HepG2 (cell line): ENCODE results near the gene MCM3. TPM values are rescaled to one million over a fixed set of nuclear protein-coding genes. Genes with fewer than 3 reads are reported as not detected.

ENCODE experiments used
- ATF4 ChIP-seq, 2 experiments: fragments of 450-650 bp in 1 of 2; sonication (generic) in 1 of 2; formaldehyde crosslinking; IDR thresholded peaks; 2 replicates each; pipeline versions ENCODE4 v1.5.0 to v1.8.0; 2020 to 2022; ENCODE audit warnings: mild to moderate bottlenecking in 1 of 2, missing genetic modification reagents in 1 of 2
- CBX1 ChIP-seq: IDR thresholded peaks from one replicate; pipeline ENCODE4 v1.6.1; 2016; ENCODE audit warnings: antibody characterized with exemption, low read depth
- KIAA2018 ChIP-seq: sonication (generic); formaldehyde crosslinking; IDR thresholded peaks from 2 replicates; pipeline ENCODE4 v1.5.0; 2020; ENCODE audit warnings: mild to moderate bottlenecking, missing genetic modification reagents, borderline replicate concordance
- PCBP1 ChIP-seq: fragments of 200-400 bp; formaldehyde crosslinking; IDR thresholded peaks from 2 replicates; pipeline ENCODE4 v1.6.1; 2017; ENCODE audit warnings: mild to moderate bottlenecking, low read depth, low read length, borderline replicate concordance
- SRY ChIP-seq: sonication (generic); formaldehyde crosslinking; IDR thresholded peaks from 2 replicates; pipeline ENCODE4 v1.8.0; 2022; ENCODE audit warnings: mild to moderate bottlenecking, missing genetic modification reagents
- ZNF275 ChIP-seq: sonication (generic); formaldehyde crosslinking; IDR thresholded peaks from 2 replicates; pipeline ENCODE4 v1.8.0; 2022; ENCODE audit warnings: missing genetic modification reagents, mild to moderate bottlenecking, inconsistent platforms, borderline replicate concordance
- ZNF326 ChIP-seq: sonication (generic); formaldehyde crosslinking; IDR thresholded peaks from 2 replicates; pipeline ENCODE4 v1.4.0; 2020; ENCODE audit warnings: missing genetic modification reagents, borderline replicate concordance
- ZNF34 ChIP-seq: sonication (generic); formaldehyde crosslinking; IDR thresholded peaks from 2 replicates; pipeline ENCODE4 v1.4.0; 2020; ENCODE audit warnings: mild to moderate bottlenecking, missing genetic modification reagents, borderline replicate concordance
- ZNF512 ChIP-seq: sonication (generic); formaldehyde crosslinking; IDR thresholded peaks from 2 replicates; pipeline ENCODE4 v1.4.0; 2020; ENCODE audit warnings: mild to moderate bottlenecking, missing genetic modification reagents
- ZNF768 ChIP-seq: sonication (generic); formaldehyde crosslinking; IDR thresholded peaks from 2 replicates; pipeline ENCODE4 v1.4.0; 2020; ENCODE audit warnings: missing genetic modification reagents
- polyA plus RNA-seq, 8 experiments: library from polyadenylated mRNA; depleted of rRNA in 3 of 8; stranded (reverse) in 7 of 8; unstranded in 1 of 8; fragments of >200 nt; fragmentation: Illumina TruSeq in 4 of 8; extraction: Trizol in 4 of 8; gene quantifications; 2 replicates each; pipeline versions ENCODE4 v1.2.1 to v1.2.3, GENCODE V29; 2011 to 2016; ENCODE audit warnings: low read depth in 4 of 8, missing spikeins in 1 of 8, mixed read lengths in 1 of 8; ENCODE audit not compliant: insufficient read depth in 1 of 8
- total RNA-seq, 5 experiments: library from RNA; depleted of rRNA; stranded (reverse); fragments of >200 nt; fragmentation: Illumina TruSeq; extraction: Trizol; gene quantifications; 2 replicates each; pipeline ENCODE4 v1.2.3, GENCODE V29; 2016; ENCODE audit warnings: low read depth in 1 of 5
- TF ChIP-seq, protein P1 (sequence below): sonication (generic); formaldehyde crosslinking; IDR thresholded peaks from 2 replicates; pipeline ENCODE4 v1.4.0; 2020; ENCODE audit warnings: missing genetic modification reagents; ENCODE audit errors: not compliant biosample characterization
- TF ChIP-seq, protein P2 (sequence below): sonication (generic); formaldehyde crosslinking; IDR thresholded peaks from 2 replicates; pipeline ENCODE4 v1.5.0; 2020; ENCODE audit warnings: mild to moderate bottlenecking, missing genetic modification reagents

MCM3 gene
- total and polyA plus RNA-seq, 2 of the 13 experiments (the other 11 are each of a cell fraction or from before 2014, with no cell fraction given), result 164 to 288 TPM

DNA sequence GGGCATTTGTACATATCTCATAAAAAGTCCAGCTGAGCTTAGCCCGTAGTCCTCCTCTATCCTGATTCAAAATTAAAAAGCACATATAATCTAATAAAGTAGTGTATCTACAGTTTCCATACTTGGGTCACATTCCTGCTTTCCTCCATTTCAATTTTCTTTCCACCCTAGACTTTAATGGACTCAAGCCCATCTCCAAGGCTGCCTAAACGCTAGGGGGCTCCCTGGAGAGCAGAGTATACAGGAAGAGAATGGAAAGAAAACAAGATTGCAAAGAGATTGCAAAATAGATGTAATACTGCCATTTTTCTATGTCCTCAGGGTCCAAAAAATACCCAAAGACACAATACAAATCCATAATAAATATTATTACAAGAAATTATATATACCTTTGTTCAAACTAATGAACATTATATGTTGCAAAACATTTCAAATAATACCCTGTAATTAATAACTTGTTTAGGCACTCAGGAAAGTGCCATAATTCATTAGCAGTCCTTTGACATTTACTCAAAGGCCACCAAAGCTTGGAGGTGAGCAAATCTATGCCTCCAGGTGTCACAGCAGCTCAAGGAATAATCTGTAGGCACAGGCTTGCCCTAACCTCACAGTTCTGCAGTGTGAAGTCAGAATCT lies 2.4 kb upstream of the MCM3 start (continued):
- TF ChIP-seq, protein P1, sequence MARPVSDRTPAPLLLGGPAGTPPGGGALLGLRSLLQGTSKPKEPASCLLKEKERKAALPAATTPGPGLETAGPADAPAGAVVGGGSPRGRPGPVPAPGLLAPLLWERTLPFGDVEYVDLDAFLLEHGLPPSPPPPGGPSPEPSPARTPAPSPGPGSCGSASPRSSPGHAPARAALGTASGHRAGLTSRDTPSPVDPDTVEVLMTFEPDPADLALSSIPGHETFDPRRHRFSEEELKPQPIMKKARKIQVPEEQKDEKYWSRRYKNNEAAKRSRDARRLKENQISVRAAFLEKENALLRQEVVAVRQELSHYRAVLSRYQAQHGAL (CRISPR knock-in tag), result no peak
- no peak for TF ChIP-seq PCBP1
- TF ChIP-seq, protein P2, sequence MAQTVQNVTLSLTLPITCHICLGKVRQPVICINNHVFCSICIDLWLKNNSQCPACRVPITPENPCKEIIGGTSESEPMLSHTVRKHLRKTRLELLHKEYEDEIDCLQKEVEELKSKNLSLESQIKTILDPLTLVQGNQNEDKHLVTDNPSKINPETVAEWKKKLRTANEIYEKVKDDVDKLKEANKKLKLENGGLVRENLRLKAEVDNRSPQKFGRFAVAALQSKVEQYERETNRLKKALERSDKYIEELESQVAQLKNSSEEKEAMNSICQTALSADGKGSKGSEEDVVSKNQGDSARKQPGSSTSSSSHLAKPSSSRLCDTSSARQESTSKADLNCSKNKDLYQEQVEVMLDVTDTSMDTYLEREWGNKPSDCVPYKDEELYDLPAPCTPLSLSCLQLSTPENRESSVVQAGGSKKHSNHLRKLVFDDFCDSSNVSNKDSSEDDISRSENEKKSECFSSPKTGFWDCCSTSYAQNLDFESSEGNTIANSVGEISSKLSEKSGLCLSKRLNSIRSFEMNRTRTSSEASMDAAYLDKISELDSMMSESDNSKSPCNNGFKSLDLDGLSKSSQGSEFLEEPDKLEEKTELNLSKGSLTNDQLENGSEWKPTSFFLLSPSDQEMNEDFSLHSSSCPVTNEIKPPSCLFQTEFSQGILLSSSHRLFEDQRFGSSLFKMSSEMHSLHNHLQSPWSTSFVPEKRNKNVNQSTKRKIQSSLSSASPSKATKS, result no peak
- TF ChIP-seq ZNF326 (CRISPR knock-in tag), result no peak
- no peak for TF ChIP-seq ZNF768 (CRISPR knock-in tag)
- no peak for TF ChIP-seq KIAA2018
- no peak for TF ChIP-seq CBX1
- no peak for TF ChIP-seq ZNF512 (CRISPR knock-in tag)
- TF ChIP-seq ATF4 (CRISPR knock-in tag; IDR thresholded peaks at IDR 0.05), result 0 out of 4 replicates have a peak, but pooled peaks of 1 of the 2 experiments have one; percentile 70
- TF ChIP-seq ZNF275 (CRISPR knock-in tag), result no peak
- TF ChIP-seq ZNF34 (CRISPR knock-in tag), result no peak
- TF ChIP-seq SRY (CRISPR knock-in tag), result no peak
